GM12878 (cell line): Measurements from ENCODE around the gene APLP2. TPM values are rescaled to one million over a fixed set of nuclear protein-coding genes. Genes with fewer than 3 reads are reported as not detected.

Source experiments
- ATAC-seq: fragments of 200-7000 bp; cut with Tn5 transposase; 3 replicates; pipeline ENCODE4 v1.9.1; 2020; ENCODE audit warnings: mild to moderate bottlenecking, moderate library complexity
- BruUV-seq: library from RNA; stranded (reverse); fragments of 400-500 nt; replicated peaks from 2 replicates; lab custom pipeline; 2021; lab: Mats Ljungman, UMichigan
- CTCF ChIA-PET: fragments of 300-600 bp; sonication (Branson Sonifier 250); formaldehyde crosslinking; extraction: SDS; loops from one replicate; lab custom pipeline; 2021; ENCODE audit warnings: inconsistent platforms; lab: Yijun Ruan, JAX
- POLR2A ChIA-PET: fragments of 350-600 bp; formaldehyde crosslinking; extraction: SDS; loops from one replicate; lab custom pipeline; 2021; ENCODE audit warnings: inconsistent platforms; lab: Charles Lee
- RAD21 ChIA-PET: fragments of 300-600 bp; sonication (Branson Sonifier 250); formaldehyde crosslinking; loops from one replicate; lab custom pipeline; 2023; ENCODE audit warnings: antibody characterized with exemption; ENCODE audit not compliant: unreplicated experiment; lab: Charles Lee
- SMC1A ChIA-PET: fragments of 300-600 bp; sonication (Branson Sonifier 250); formaldehyde crosslinking; loops from one replicate; lab custom pipeline; 2023; ENCODE audit not compliant: unreplicated experiment, uncharacterized antibody; lab: Charles Lee
- DNase-seq: peaks from one replicate; pipeline ENCODE4 v3.0.0-alpha.2; 2011; ENCODE audit warnings: low read depth, low spot score
- FAIRE-seq: peaks from 3 replicates; lab custom pipeline; 2011; peaks lifted over from hg19 to GRCh38; lab: Jason Lieb, UNC
- H2AFZ ChIP-seq: 2 replicates; pipeline ENCODE4 v1.6.0; 2011; ENCODE audit warnings: low read depth, low read length, control low read depth; ENCODE audit not compliant: control insufficient read depth
- H3K27ac ChIP-seq: 2 replicates; pipeline ENCODE4 v1.5.1; 2011; ENCODE audit warnings: control low read depth; ENCODE audit not compliant: control insufficient read depth, insufficient read depth
- H3K27me3 ChIP-seq, 2 experiments: replicated peaks in 1 of 2; 2 replicates each; pipeline versions ENCODE4 v1.6.0 to v1.6.1; 2011; ENCODE audit warnings: low read length in 1 of 2; ENCODE audit not compliant: control insufficient read depth in 2 of 2, insufficient read depth in 2 of 2
- H3K36me3 ChIP-seq, 2 experiments: 2 replicates each; pipeline ENCODE4 v1.5.1; 2011; ENCODE audit warnings: low read length in 1 of 2; ENCODE audit not compliant: control insufficient read depth in 2 of 2, insufficient read depth in 2 of 2
- H3K4me1 ChIP-seq: 2 replicates; pipeline ENCODE4 v1.6.1; 2011; ENCODE audit warnings: mild to moderate bottlenecking, low read length, moderate library complexity, mixed read lengths; ENCODE audit not compliant: control insufficient read depth, insufficient read depth
- H3K4me2 ChIP-seq: 2 replicates; pipeline ENCODE4 v1.6.0; 2011; ENCODE audit warnings: control low read depth; ENCODE audit not compliant: control insufficient read depth, insufficient read depth
- H3K4me3 ChIP-seq: fragments of 200-600 bp; sonication (generic); 2 replicates; pipeline ENCODE4 v1.5.1; 2016
- H3K79me2 ChIP-seq: 2 replicates; pipeline ENCODE4 v1.6.0; 2011; ENCODE audit warnings: low read length; ENCODE audit not compliant: control insufficient read depth, insufficient read depth
- H3K9ac ChIP-seq: 2 replicates; pipeline ENCODE4 v1.8.0; 2011; ENCODE audit warnings: low read length, control low read depth, mixed read lengths; ENCODE audit not compliant: control insufficient read depth, insufficient read depth
- H3K9me3 ChIP-seq: replicated peaks from 3 replicates; pipeline ENCODE4 v1.5.1; 2011; ENCODE audit warnings: mild to moderate bottlenecking, low read length; ENCODE audit not compliant: control insufficient read depth, insufficient read depth
- H4K20me1 ChIP-seq: 2 replicates; pipeline ENCODE4 v1.6.0; 2011; ENCODE audit not compliant: control insufficient read depth, insufficient read depth
- BRCA1 ChIP-seq: IDR thresholded peaks from 2 replicates; pipeline ENCODE4 v1.6.1; 2011; ENCODE audit warnings: low read depth, low read length, improper control_type of control experiment
- EP300 ChIP-seq, 2 experiments: fragments of 150-350 bp in 1 of 2; IDR thresholded peaks; 2 replicates each; pipeline ENCODE4 v1.6.1; 2011 to 2012; ENCODE audit warnings: low read depth in 2 of 2, low read length in 2 of 2, borderline replicate concordance in 1 of 2, improper control_type of control experiment in 1 of 2, inconsistent platforms in 1 of 2; ENCODE audit not compliant: control insufficient read depth in 1 of 2
- IRF4 ChIP-seq: IDR thresholded peaks from 2 replicates; pipeline ENCODE4 v1.6.1; 2011; ENCODE audit warnings: low read depth, low read length
- NFXL1 ChIP-seq: fragments of 450-650 bp; IDR thresholded peaks from 2 replicates; pipeline ENCODE4 v1.6.1; 2017; ENCODE audit warnings: antibody characterized with exemption, mild to moderate bottlenecking, borderline replicate concordance
- NFYB ChIP-seq: IDR thresholded peaks from 2 replicates; pipeline ENCODE4 v1.6.1; 2011; ENCODE audit warnings: low read depth, mild to moderate bottlenecking, low read length, improper control_type of control experiment, moderate library complexity; ENCODE audit not compliant: insufficient read depth
- PML ChIP-seq: IDR thresholded peaks from 2 replicates; pipeline ENCODE4 v1.6.1; 2012; ENCODE audit warnings: low read length, inconsistent platforms
- RFX5 ChIP-seq: IDR thresholded peaks from 2 replicates; pipeline ENCODE4 v1.6.1; 2011; ENCODE audit warnings: low read depth, low read length, improper control_type of control experiment
- YY1 ChIP-seq: IDR thresholded peaks from 2 replicates; pipeline ENCODE4 v1.6.1; 2011; ENCODE audit warnings: low read depth, mild to moderate bottlenecking, low read length
- ZNF622 ChIP-seq: fragments of 450-650 bp; IDR thresholded peaks from 2 replicates; pipeline ENCODE4 v1.6.1; 2017; ENCODE audit warnings: mild to moderate bottlenecking, inconsistent platforms
- WGBS: methylation state at CpG from one replicate; pipeline ENCODE4 v1.1.6; 2016; ENCODE audit warnings: low lambda C conversion rate; ENCODE audit not compliant: insufficient replicate concordance, insufficient coverage; ENCODE audit errors: missing lambda C conversion rate; 5-methylcytosine and 5-hydroxymethylcytosine counted together
- in situ Hi-C: fragments of 300-500 bp; cut with MboI; formaldehyde crosslinking; loops from 9 replicates; pipeline ENCODE4 v1.14.3; 2018; ENCODE audit warnings: mixed read lengths
- intact Hi-C: fragments of 100-400 bp; cut with micrococcal nuclease; formaldehyde crosslinking; loops from one replicate; pipeline ENCODE4 v1.14.2; 2022; ENCODE audit not compliant: unreplicated experiment
- polyA plus RNA-seq, 11 experiments: library from polyadenylated mRNA; depleted of rRNA in 4 of 11; unstranded in 6 of 11; stranded (reverse) in 5 of 11; fragments of >200 nt; fragmentation: Nextera tagmentation in 4 of 11; fragmentation: Illumina TruSeq in 1 of 11; extraction: Ambion mirVana in 4 of 11; extraction: Trizol in 1 of 11; gene quantifications; 1 replicate in 1 of 11; 2 replicates in 10 of 11; pipeline versions ENCODE4 v1.2.1 to v1.2.3, GENCODE V29; 2011 to 2016; ENCODE audit warnings: inconsistent platforms in 2 of 11, missing spikeins in 2 of 11, low read depth in 1 of 11
- total RNA-seq, 4 experiments: library from RNA; depleted of rRNA in 3 of 4; stranded (reverse); fragments of >200 nt in 3 of 4; fragmentation: Illumina TruSeq in 1 of 4; extraction: Trizol in 1 of 4; gene quantifications; 2 replicates each; pipeline versions ENCODE4 v1.2.1 to v1.2.3, GENCODE V29; 2013 to 2021
- TF ChIP-seq, protein P1 (sequence below), 3 experiments: IDR thresholded peaks in 2 of 3; conservative IDR thresholded peaks in 1 of 3; 2 replicates each; pipeline ENCODE4 v1.5.1; 2011; ENCODE audit warnings: low read depth in 3 of 3, low read length in 3 of 3, mild to moderate bottlenecking in 3 of 3, control low read depth in 2 of 3, moderate library complexity in 2 of 3, inconsistent platforms in 1 of 3, mixed read lengths in 1 of 3; ENCODE audit not compliant: control insufficient read depth in 2 of 3, insufficient read depth in 1 of 3; ENCODE audit errors: extremely low read depth in 1 of 3
- TF ChIP-seq, protein P2 (sequence below): fragments of 450-650 bp; IDR thresholded peaks from 2 replicates; pipeline ENCODE4 v1.6.1; 2016; ENCODE audit warnings: mild to moderate bottlenecking
- TF ChIP-seq, protein P3 (sequence below): IDR thresholded peaks from 2 replicates; pipeline ENCODE4 v1.6.1; 2012; ENCODE audit warnings: mild to moderate bottlenecking, low read depth, low read length
- TF ChIP-seq, protein P4 (sequence below): fragments of 450-650 bp; formaldehyde crosslinking; IDR thresholded peaks from 2 replicates; pipeline ENCODE4 v1.5.0; 2022; ENCODE audit warnings: mild to moderate bottlenecking, missing genetic modification characterization

The APLP2 gene
- total and polyA plus RNA-seq, 10 of the 15 experiments (the other 5 are each of a cell fraction or from before 2014, with no cell fraction given) = 2.3 to 38.8 (median 21.3) TPM

DNA sequence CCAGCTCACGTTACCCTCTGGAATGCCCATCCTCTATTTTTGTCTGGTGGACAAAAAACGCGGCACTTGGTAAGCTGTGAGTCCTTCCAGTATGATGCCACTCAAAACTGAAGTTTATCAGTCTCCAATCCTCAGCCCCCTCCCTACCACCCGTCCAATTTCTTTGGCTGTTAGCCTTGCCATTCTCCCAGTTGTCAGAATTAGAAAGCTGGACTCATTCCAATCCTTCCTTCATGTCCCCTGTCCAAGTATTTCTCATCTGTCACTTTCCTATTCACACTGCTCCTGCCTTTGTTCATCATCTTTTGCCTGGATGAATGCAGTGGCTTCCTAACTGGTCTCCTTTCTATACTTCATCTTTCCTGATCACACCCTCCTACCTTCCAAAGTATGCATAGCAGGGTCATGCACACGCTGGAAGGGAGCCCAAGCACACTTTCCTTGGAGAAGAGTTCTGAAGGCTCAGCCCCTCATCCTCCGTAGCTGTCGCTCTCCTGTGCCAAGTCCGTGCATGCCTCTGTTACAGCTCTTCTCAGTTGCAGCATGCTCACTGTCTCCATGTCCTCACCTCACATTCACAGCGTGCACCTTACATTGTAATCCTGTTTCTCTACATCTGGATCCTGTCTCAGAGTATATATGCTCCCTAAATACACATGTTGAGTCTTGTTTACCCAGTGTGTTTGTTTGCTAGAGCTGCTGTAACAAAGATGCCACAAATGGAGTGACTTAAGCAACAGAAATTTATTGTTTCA lies 19.4 kb downstream of the APLP2 start:
- H3K79me2 ChIP-seq = no peaks in the 10 kb centered on the region
- TF ChIP-seq, protein P1, sequence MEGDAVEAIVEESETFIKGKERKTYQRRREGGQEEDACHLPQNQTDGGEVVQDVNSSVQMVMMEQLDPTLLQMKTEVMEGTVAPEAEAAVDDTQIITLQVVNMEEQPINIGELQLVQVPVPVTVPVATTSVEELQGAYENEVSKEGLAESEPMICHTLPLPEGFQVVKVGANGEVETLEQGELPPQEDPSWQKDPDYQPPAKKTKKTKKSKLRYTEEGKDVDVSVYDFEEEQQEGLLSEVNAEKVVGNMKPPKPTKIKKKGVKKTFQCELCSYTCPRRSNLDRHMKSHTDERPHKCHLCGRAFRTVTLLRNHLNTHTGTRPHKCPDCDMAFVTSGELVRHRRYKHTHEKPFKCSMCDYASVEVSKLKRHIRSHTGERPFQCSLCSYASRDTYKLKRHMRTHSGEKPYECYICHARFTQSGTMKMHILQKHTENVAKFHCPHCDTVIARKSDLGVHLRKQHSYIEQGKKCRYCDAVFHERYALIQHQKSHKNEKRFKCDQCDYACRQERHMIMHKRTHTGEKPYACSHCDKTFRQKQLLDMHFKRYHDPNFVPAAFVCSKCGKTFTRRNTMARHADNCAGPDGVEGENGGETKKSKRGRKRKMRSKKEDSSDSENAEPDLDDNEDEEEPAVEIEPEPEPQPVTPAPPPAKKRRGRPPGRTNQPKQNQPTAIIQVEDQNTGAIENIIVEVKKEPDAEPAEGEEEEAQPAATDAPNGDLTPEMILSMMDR (IDR thresholded peaks at IDR 0.05 in 2 of 3, conservative IDR thresholded peaks at IDR 0.05 in 1 of 3; ENCODE audit: control insufficient read depth in 2 of 3, extremely low read depth in 1 of 3, insufficient read depth in 1 of 3, low read depth in 3 of 3, low read length in 3 of 3) = no peak
- TF ChIP-seq IRF4 (no peak), YY1 (no peak), ZNF622 (no peak), NFYB (no peak), BRCA1 (no peak), PML (no peak), EP300 (IDR thresholded peaks at IDR 0.05; ENCODE audit: borderline replicate concordance in 1 of 2, control insufficient read depth in 1 of 2, low read depth in 2 of 2, low read length in 2 of 2) (no peak), RFX5 (no peak), NFXL1 (no peak)
- TF ChIP-seq, protein P2, sequence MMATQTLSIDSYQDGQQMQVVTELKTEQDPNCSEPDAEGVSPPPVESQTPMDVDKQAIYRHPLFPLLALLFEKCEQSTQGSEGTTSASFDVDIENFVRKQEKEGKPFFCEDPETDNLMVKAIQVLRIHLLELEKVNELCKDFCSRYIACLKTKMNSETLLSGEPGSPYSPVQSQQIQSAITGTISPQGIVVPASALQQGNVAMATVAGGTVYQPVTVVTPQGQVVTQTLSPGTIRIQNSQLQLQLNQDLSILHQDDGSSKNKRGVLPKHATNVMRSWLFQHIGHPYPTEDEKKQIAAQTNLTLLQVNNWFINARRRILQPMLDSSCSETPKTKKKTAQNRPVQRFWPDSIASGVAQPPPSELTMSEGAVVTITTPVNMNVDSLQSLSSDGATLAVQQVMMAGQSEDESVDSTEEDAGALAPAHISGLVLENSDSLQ = no peak
- TF ChIP-seq, protein P3, sequence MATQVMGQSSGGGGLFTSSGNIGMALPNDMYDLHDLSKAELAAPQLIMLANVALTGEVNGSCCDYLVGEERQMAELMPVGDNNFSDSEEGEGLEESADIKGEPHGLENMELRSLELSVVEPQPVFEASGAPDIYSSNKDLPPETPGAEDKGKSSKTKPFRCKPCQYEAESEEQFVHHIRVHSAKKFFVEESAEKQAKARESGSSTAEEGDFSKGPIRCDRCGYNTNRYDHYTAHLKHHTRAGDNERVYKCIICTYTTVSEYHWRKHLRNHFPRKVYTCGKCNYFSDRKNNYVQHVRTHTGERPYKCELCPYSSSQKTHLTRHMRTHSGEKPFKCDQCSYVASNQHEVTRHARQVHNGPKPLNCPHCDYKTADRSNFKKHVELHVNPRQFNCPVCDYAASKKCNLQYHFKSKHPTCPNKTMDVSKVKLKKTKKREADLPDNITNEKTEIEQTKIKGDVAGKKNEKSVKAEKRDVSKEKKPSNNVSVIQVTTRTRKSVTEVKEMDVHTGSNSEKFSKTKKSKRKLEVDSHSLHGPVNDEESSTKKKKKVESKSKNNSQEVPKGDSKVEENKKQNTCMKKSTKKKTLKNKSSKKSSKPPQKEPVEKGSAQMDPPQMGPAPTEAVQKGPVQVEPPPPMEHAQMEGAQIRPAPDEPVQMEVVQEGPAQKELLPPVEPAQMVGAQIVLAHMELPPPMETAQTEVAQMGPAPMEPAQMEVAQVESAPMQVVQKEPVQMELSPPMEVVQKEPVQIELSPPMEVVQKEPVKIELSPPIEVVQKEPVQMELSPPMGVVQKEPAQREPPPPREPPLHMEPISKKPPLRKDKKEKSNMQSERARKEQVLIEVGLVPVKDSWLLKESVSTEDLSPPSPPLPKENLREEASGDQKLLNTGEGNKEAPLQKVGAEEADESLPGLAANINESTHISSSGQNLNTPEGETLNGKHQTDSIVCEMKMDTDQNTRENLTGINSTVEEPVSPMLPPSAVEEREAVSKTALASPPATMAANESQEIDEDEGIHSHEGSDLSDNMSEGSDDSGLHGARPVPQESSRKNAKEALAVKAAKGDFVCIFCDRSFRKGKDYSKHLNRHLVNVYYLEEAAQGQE = no peak
- TF ChIP-seq, protein P4, sequence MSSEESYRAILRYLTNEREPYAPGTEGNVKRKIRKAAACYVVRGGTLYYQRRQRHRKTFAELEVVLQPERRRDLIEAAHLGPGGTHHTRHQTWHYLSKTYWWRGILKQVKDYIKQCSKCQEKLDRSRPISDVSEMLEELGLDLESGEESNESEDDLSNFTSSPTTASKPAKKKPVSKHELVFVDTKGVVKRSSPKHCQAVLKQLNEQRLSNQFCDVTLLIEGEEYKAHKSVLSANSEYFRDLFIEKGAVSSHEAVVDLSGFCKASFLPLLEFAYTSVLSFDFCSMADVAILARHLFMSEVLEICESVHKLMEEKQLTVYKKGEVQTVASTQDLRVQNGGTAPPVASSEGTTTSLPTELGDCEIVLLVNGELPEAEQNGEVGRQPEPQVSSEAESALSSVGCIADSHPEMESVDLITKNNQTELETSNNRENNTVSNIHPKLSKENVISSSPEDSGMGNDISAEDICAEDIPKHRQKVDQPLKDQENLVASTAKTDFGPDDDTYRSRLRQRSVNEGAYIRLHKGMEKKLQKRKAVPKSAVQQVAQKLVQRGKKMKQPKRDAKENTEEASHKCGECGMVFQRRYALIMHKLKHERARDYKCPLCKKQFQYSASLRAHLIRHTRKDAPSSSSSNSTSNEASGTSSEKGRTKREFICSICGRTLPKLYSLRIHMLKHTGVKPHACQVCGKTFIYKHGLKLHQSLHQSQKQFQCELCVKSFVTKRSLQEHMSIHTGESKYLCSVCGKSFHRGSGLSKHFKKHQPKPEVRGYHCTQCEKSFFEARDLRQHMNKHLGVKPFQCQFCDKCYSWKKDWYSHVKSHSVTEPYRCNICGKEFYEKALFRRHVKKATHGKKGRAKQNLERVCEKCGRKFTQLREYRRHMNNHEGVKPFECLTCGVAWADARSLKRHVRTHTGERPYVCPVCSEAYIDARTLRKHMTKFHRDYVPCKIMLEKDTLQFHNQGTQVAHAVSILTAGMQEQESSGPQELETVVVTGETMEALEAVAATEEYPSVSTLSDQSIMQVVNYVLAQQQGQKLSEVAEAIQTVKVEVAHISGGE (CRISPR knock-in tag) = no peak

More for the DNA sequence above, 19.4 kb downstream of the APLP2 start:
- no peak overlapping the region for H3K4me2 ChIP-seq
- no peak overlapping the region for H3K4me3 ChIP-seq
- no TSS peak for BruUV-seq
- no peak for DNase-seq
- no peak overlapping the region for H3K27ac ChIP-seq
- intact Hi-C loops = no loop called here
- ATAC-seq = no peak
- ChIA-PET RAD21 (interaction anchor here (0.7 kb wide), 1 partner anchor 40 kb away, joined by 3 read pairs; no protein-coding TSS in a partner anchor), SMC1A (interaction anchor here (0.7 kb wide), 1 partner anchor 38 kb away, joined by 3 read pairs; no protein-coding TSS in a partner anchor), POLR2A (no interaction called here), CTCF (interaction anchor here (1.4 kb wide), 1 partner anchor 18 kb away, joined by 3 read pairs; no protein-coding TSS in a partner anchor)
- FAIRE-seq = no peak
- no peaks in the 10 kb centered on the region for H3K4me1 ChIP-seq
- no peaks in the 10 kb centered on the region for H3K27me3 ChIP-seq
- WGBS = 35% methylated on average over 9 of the region's 9 CpGs
- no peaks in the 10 kb centered on the region for H4K20me1 ChIP-seq
- H2AFZ ChIP-seq = no peak overlapping the region
- in situ Hi-C loops = no loop called here
- H3K9ac ChIP-seq = no peak overlapping the region
- no peaks in the 10 kb centered on the region for H3K9me3 ChIP-seq
- no peaks in the 10 kb centered on the region for H3K36me3 ChIP-seq
